WTC11 (cell line): ENCODE data around the gene NMRAL1. TPM values are rescaled to one million over a fixed set of nuclear protein-coding genes. Genes with fewer than 3 reads are reported as not detected.

Experiments used
- ATAC-seq: fragments of 200-7000 bp; cut with Tn5 transposase; 2 replicates; pipeline ENCODE4 v1.10.0; 2021; ENCODE audit warnings: mild to moderate bottlenecking, moderate library complexity
- CTCF ChIA-PET: fragments of 300-600 bp; sonication (Branson Sonifier 250); formaldehyde crosslinking; loops from one replicate; lab custom pipeline; 2021; ENCODE audit warnings: antibody characterized with exemption; lab: Charles Lee
- POLR2A ChIA-PET: fragments of 350-600 bp; sonication (Branson Sonifier 250); formaldehyde crosslinking; loops from one replicate; lab custom pipeline; 2021; ENCODE audit warnings: antibody characterized with exemption; lab: Charles Lee
- DNase-seq: peaks from one replicate; pipeline ENCODE4 v3.0.0; 2021; ENCODE audit warnings: low spot score
- H3K27ac Mint-ChIP-seq: 2 replicates; pipeline ENCODE4 v1.8.0; 2021; ENCODE audit warnings: mixed read lengths
- H3K27me3 Mint-ChIP-seq: 2 replicates; pipeline ENCODE4 v1.8.0; 2021; ENCODE audit warnings: low read depth, mild to moderate bottlenecking, moderate library complexity, mixed read lengths
- H3K36me3 Mint-ChIP-seq: 2 replicates; pipeline ENCODE4 v1.8.0; 2021; ENCODE audit warnings: mixed read lengths
- H3K4me1 Mint-ChIP-seq: 2 replicates; pipeline ENCODE4 v1.8.0; 2022; ENCODE audit warnings: mixed read lengths
- H3K4me3 Mint-ChIP-seq: 2 replicates; pipeline ENCODE4 v1.8.0; 2021; ENCODE audit warnings: mild to moderate bottlenecking, moderate library complexity, mixed read lengths
- H3K9me3 Mint-ChIP-seq: 2 replicates; pipeline ENCODE4 v1.8.0; 2021; ENCODE audit warnings: mixed read lengths
- CREB1 ChIP-seq: sonication (generic); formaldehyde crosslinking; IDR thresholded peaks from 2 replicates; pipeline ENCODE4 v1.8.0; 2023; ENCODE audit warnings: mild to moderate bottlenecking, missing genetic modification reagents
- ELF4 ChIP-seq: sonication (generic); formaldehyde crosslinking; IDR thresholded peaks from 2 replicates; pipeline ENCODE4 v1.8.1; 2022; ENCODE audit warnings: low read depth, mild to moderate bottlenecking, moderate library complexity, missing genetic modification reagents
- ESRRA ChIP-seq: sonication (generic); formaldehyde crosslinking; IDR thresholded peaks from 2 replicates; pipeline ENCODE4 v1.8.1; 2022; ENCODE audit warnings: mild to moderate bottlenecking, missing genetic modification reagents, borderline replicate concordance
- FOXJ3 ChIP-seq: sonication (generic); formaldehyde crosslinking; IDR thresholded peaks from 2 replicates; pipeline ENCODE4 v1.9.0; 2021; ENCODE audit warnings: missing genetic modification reagents, mild to moderate bottlenecking, borderline replicate concordance
- JUN ChIP-seq: sonication (generic); formaldehyde crosslinking; IDR thresholded peaks from 2 replicates; pipeline ENCODE4 v1.8.0; 2023; ENCODE audit warnings: mild to moderate bottlenecking, missing genetic modification reagents
- KAT7 ChIP-seq: sonication (generic); formaldehyde crosslinking; IDR thresholded peaks from 2 replicates; pipeline ENCODE4 v1.8.1; 2023; ENCODE audit warnings: missing genetic modification reagents, mild to moderate bottlenecking, borderline replicate concordance
- NFE2L1 ChIP-seq: sonication (generic); formaldehyde crosslinking; IDR thresholded peaks from 2 replicates; pipeline ENCODE4 v1.8.1; 2023; ENCODE audit warnings: missing genetic modification reagents
- NR1H2 ChIP-seq: sonication (generic); formaldehyde crosslinking; IDR thresholded peaks from 2 replicates; pipeline ENCODE4 v1.9.0; 2021; ENCODE audit warnings: mild to moderate bottlenecking, moderate library complexity, missing genetic modification reagents
- NR3C1 ChIP-seq: sonication (generic); formaldehyde crosslinking; conservative IDR thresholded peaks from 2 replicates; pipeline ENCODE4 v1.8.1; 2023; ENCODE audit warnings: low read depth, mild to moderate bottlenecking, missing genetic modification reagents
- ZBTB21 ChIP-seq: sonication (generic); formaldehyde crosslinking; IDR thresholded peaks from 2 replicates; pipeline ENCODE4 v1.8.1; 2023; ENCODE audit warnings: mild to moderate bottlenecking, missing genetic modification reagents, borderline replicate concordance
- ZNF121 ChIP-seq: sonication (generic); formaldehyde crosslinking; IDR thresholded peaks from 2 replicates; pipeline ENCODE4 v1.8.0; 2023; ENCODE audit warnings: missing genetic modification reagents
- ZNF416 ChIP-seq: fragments of 250-450 bp; sonication (Bioruptor Pico); IDR thresholded peaks from 2 replicates; pipeline ENCODE4 v1.9.0; 2021; ENCODE audit warnings: mild to moderate bottlenecking, inconsistent platforms
- total RNA-seq: library from RNA; stranded (reverse); gene quantifications from 3 replicates; pipeline ENCODE4 v1.2.3, GENCODE V29; 2021
- TF ChIP-seq, protein P1 (sequence below): fragments of 250-450 bp; sonication (Bioruptor Pico); IDR thresholded peaks from 2 replicates; pipeline ENCODE4 v1.9.0; 2021; ENCODE audit warnings: moderate library complexity, mild to moderate bottlenecking, inconsistent platforms, borderline replicate concordance
- TF ChIP-seq, protein P2 (sequence below): fragments of 250-450 bp; sonication (Bioruptor Pico); IDR thresholded peaks from 2 replicates; pipeline ENCODE4 v1.9.0; 2021; ENCODE audit warnings: mild to moderate bottlenecking
- TF ChIP-seq, protein P3 (sequence below): sonication (generic); formaldehyde crosslinking; IDR thresholded peaks from 2 replicates; pipeline ENCODE4 v1.8.1; 2022; ENCODE audit warnings: mild to moderate bottlenecking, missing genetic modification reagents, moderate library complexity, borderline replicate concordance
- TF ChIP-seq, protein P4 (sequence below): sonication (generic); formaldehyde crosslinking; IDR thresholded peaks from 2 replicates; pipeline ENCODE4 v1.8.0; 2022; ENCODE audit warnings: mild to moderate bottlenecking, missing genetic modification reagents
- TF ChIP-seq, protein P5 (sequence below): sonication (generic); formaldehyde crosslinking; IDR thresholded peaks from 2 replicates; pipeline ENCODE4 v1.8.0; 2023; ENCODE audit warnings: missing genetic modification reagents
- TF ChIP-seq, protein P6 (sequence below): sonication (generic); formaldehyde crosslinking; IDR thresholded peaks from 2 replicates; pipeline ENCODE4 v1.8.1; 2023; ENCODE audit warnings: mild to moderate bottlenecking, missing genetic modification reagents, borderline replicate concordance
- TF ChIP-seq, protein P7 (sequence below): sonication (generic); formaldehyde crosslinking; IDR thresholded peaks from 2 replicates; pipeline ENCODE4 v1.8.0; 2023; ENCODE audit warnings: mild to moderate bottlenecking, missing genetic modification reagents
- TF ChIP-seq, protein P8 (sequence below): fragments of 250-450 bp; sonication (Bioruptor Pico); IDR thresholded peaks from 2 replicates; pipeline ENCODE4 v1.9.0; 2021; ENCODE audit warnings: mild to moderate bottlenecking

NMRAL1 gene
- total RNA-seq, 1 experiment from 2014 or later: 68.1 TPM

DNA sequence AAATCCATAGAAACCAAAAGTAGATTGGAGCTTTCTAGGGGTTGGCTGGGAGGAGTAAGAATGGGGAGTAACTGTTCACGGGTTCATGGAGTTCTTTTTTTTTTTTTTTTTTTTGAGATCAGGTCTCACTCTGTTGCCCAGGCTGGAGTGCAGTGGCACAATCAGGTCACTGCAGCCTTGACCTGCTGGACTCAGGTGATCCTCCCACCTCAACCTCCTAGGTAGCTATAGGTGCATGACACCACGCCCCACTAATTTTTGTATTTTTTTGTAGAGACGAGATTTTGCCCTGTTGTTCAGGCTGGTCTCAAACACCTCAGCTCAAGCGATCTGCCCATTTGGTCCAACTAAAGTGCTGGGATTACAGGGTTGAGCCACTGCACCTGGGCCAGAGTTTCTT is 1.5 kb downstream of the NMRAL1 start:
- Mint-ChIP-seq H3K36me3 (peaks cover 17% of the 10 kb centered on the region), H3K4me3 (peak overlapping the region; percentile 72)
- CTCF ChIA-PET: interaction anchor here (0.6 to 1.2 kb wide), 3 partner anchors 33 to 71 kb away, joined by 3 read pairs; no protein-coding TSS in a partner anchor
- no peak for TF ChIP-seq NR1H2 (CRISPR knock-in tag)
- TF ChIP-seq FOXJ3 (CRISPR knock-in tag): no peak
- TF ChIP-seq, protein P1, sequence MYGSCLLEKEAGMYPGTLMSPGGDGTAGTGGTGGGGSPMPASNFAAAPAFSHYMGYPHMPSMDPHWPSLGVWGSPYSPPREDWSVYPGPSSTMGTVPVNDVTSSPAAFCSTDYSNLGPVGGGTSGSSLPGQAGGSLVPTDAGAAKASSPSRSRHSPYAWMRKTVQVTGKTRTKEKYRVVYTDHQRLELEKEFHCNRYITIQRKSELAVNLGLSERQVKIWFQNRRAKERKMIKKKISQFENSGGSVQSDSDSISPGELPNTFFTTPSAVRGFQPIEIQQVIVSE (CRISPR knock-in tag): no peak
- no peak for TF ChIP-seq ELF4 (CRISPR knock-in tag)
- TF ChIP-seq, protein P2, sequence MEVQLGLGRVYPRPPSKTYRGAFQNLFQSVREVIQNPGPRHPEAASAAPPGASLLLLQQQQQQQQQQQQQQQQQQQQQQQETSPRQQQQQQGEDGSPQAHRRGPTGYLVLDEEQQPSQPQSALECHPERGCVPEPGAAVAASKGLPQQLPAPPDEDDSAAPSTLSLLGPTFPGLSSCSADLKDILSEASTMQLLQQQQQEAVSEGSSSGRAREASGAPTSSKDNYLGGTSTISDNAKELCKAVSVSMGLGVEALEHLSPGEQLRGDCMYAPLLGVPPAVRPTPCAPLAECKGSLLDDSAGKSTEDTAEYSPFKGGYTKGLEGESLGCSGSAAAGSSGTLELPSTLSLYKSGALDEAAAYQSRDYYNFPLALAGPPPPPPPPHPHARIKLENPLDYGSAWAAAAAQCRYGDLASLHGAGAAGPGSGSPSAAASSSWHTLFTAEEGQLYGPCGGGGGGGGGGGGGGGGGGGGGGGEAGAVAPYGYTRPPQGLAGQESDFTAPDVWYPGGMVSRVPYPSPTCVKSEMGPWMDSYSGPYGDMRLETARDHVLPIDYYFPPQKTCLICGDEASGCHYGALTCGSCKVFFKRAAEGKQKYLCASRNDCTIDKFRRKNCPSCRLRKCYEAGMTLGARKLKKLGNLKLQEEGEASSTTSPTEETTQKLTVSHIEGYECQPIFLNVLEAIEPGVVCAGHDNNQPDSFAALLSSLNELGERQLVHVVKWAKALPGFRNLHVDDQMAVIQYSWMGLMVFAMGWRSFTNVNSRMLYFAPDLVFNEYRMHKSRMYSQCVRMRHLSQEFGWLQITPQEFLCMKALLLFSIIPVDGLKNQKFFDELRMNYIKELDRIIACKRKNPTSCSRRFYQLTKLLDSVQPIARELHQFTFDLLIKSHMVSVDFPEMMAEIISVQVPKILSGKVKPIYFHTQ: no peak
- TF ChIP-seq, protein P3, sequence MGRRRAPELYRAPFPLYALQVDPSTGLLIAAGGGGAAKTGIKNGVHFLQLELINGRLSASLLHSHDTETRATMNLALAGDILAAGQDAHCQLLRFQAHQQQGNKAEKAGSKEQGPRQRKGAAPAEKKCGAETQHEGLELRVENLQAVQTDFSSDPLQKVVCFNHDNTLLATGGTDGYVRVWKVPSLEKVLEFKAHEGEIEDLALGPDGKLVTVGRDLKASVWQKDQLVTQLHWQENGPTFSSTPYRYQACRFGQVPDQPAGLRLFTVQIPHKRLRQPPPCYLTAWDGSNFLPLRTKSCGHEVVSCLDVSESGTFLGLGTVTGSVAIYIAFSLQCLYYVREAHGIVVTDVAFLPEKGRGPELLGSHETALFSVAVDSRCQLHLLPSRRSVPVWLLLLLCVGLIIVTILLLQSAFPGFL (CRISPR knock-in tag): no peak
- TF ChIP-seq KAT7 (CRISPR knock-in tag): no peak
- TF ChIP-seq ESRRA: no peak
- TF ChIP-seq ZNF121: no peak; the same call in 1 of the 2 replicates
- TF ChIP-seq ZBTB21 (CRISPR knock-in tag): no peak
- no peak for TF ChIP-seq ZNF416 (CRISPR knock-in tag)
- TF ChIP-seq, protein P4, sequence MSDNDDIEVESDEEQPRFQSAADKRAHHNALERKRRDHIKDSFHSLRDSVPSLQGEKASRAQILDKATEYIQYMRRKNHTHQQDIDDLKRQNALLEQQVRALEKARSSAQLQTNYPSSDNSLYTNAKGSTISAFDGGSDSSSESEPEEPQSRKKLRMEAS (CRISPR knock-in tag): no peak
- TF ChIP-seq JUN: no peak
- TF ChIP-seq, all 79 proteins: peak for 0
- no peak for DNase-seq
- H3K9me3 Mint-ChIP-seq: peaks cover 7% of the 10 kb centered on the region
- H3K27me3 Mint-ChIP-seq: peaks cover 16% of the 10 kb centered on the region
- ATAC-seq: no peak
- peaks cover 15% of the 10 kb centered on the region for H3K4me1 Mint-ChIP-seq
- H3K27ac Mint-ChIP-seq: peak overlapping the region; percentile 55; the same call in 1 of the 2 replicates
- POLR2A ChIA-PET: no interaction called here

DNA sequence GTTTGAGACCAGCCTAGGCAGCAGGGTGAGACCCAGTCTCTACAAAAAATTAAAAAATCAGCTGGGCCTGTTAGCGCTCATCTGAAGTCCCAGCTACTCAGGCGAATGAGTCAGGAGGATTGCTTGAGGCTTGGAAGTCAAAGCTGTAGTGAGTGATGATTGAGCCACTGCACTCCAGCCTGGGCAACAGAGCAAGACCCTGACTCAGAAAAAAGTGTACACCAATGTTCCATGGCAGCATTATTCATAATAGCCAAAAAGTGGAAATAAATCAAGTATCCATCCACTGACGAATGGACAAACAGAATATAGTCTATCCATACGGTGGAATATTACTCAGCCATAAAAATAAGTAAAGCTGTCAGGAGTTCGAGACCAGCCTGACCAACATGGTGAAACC is 2.6 kb downstream of the NMRAL1 start:
- no peak overlapping the region for H3K4me3 Mint-ChIP-seq
- CTCF ChIA-PET: interaction anchor here (0.6 to 1.7 kb wide), 4 partner anchors 20 to 144 kb away, joined by 3 to 6 read pairs (median 4); no protein-coding TSS in a partner anchor
- H3K36me3 Mint-ChIP-seq: peaks cover 18% of the 10 kb centered on the region
- H3K27ac Mint-ChIP-seq: no peak overlapping the region
- H3K9me3 Mint-ChIP-seq: peaks cover 7% of the 10 kb centered on the region
- POLR2A ChIA-PET: no interaction called here
- peaks cover 10% of the 10 kb centered on the region for H3K4me1 Mint-ChIP-seq
- TF ChIP-seq, protein P5, sequence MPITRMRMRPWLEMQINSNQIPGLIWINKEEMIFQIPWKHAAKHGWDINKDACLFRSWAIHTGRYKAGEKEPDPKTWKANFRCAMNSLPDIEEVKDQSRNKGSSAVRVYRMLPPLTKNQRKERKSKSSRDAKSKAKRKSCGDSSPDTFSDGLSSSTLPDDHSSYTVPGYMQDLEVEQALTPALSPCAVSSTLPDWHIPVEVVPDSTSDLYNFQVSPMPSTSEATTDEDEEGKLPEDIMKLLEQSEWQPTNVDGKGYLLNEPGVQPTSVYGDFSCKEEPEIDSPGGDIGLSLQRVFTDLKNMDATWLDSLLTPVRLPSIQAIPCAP: no peak
- TF ChIP-seq ZNF121: peak; percentile 71; the same call in 1 of the 2 replicates
- peaks cover 16% of the 10 kb centered on the region for H3K27me3 Mint-ChIP-seq
- DNase-seq (no peak), ATAC-seq (no peak)

DNA sequence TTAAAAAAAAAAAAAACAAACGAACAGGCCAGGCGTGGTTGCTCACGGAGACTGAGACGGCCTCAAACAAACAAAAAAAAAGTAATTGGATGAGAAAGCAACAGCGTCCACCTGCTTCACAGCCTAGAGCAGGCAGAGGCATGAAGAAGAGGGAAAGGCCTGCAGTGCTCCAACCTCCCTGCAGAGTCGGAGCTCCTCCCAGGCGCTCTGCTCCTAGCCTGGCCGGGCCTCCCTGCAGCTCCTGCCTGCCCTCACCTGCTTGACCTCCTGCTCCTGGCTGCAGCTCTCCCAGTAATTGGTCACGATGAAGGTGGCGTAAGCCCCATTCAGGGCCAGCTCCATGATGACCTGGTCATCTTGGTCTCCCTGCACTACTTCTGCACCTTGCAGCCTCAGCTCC is 5.5 kb downstream of the NMRAL1 start:
- H3K27ac Mint-ChIP-seq: no peak overlapping the region
- no peaks in the 10 kb centered on the region for H3K27me3 Mint-ChIP-seq
- POLR2A ChIA-PET: no interaction called here
- CTCF ChIA-PET: no interaction called here
- H3K36me3 Mint-ChIP-seq: peaks cover 33% of the 10 kb centered on the region
- H3K9me3 Mint-ChIP-seq: no peaks in the 10 kb centered on the region
- peaks cover 7% of the 10 kb centered on the region for H3K4me1 Mint-ChIP-seq
- no peak overlapping the region for H3K4me3 Mint-ChIP-seq
- ATAC-seq (no peak), DNase-seq (no peak)
- TF ChIP-seq, protein P6, sequence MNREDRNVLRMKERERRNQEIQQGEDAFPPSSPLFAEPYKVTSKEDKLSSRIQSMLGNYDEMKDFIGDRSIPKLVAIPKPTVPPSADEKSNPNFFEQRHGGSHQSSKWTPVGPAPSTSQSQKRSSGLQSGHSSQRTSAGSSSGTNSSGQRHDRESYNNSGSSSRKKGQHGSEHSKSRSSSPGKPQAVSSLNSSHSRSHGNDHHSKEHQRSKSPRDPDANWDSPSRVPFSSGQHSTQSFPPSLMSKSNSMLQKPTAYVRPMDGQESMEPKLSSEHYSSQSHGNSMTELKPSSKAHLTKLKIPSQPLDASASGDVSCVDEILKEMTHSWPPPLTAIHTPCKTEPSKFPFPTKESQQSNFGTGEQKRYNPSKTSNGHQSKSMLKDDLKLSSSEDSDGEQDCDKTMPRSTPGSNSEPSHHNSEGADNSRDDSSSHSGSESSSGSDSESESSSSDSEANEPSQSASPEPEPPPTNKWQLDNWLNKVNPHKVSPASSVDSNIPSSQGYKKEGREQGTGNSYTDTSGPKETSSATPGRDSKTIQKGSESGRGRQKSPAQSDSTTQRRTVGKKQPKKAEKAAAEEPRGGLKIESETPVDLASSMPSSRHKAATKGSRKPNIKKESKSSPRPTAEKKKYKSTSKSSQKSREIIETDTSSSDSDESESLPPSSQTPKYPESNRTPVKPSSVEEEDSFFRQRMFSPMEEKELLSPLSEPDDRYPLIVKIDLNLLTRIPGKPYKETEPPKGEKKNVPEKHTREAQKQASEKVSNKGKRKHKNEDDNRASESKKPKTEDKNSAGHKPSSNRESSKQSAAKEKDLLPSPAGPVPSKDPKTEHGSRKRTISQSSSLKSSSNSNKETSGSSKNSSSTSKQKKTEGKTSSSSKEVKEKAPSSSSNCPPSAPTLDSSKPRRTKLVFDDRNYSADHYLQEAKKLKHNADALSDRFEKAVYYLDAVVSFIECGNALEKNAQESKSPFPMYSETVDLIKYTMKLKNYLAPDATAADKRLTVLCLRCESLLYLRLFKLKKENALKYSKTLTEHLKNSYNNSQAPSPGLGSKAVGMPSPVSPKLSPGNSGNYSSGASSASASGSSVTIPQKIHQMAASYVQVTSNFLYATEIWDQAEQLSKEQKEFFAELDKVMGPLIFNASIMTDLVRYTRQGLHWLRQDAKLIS: no peak
- no peak for TF ChIP-seq CREB1 (CRISPR knock-in tag)
- TF ChIP-seq NR3C1 (CRISPR knock-in tag): no peak
- no peak for TF ChIP-seq NFE2L1
- no peak for TF ChIP-seq ELF4 (CRISPR knock-in tag)
- TF ChIP-seq, protein P7, sequence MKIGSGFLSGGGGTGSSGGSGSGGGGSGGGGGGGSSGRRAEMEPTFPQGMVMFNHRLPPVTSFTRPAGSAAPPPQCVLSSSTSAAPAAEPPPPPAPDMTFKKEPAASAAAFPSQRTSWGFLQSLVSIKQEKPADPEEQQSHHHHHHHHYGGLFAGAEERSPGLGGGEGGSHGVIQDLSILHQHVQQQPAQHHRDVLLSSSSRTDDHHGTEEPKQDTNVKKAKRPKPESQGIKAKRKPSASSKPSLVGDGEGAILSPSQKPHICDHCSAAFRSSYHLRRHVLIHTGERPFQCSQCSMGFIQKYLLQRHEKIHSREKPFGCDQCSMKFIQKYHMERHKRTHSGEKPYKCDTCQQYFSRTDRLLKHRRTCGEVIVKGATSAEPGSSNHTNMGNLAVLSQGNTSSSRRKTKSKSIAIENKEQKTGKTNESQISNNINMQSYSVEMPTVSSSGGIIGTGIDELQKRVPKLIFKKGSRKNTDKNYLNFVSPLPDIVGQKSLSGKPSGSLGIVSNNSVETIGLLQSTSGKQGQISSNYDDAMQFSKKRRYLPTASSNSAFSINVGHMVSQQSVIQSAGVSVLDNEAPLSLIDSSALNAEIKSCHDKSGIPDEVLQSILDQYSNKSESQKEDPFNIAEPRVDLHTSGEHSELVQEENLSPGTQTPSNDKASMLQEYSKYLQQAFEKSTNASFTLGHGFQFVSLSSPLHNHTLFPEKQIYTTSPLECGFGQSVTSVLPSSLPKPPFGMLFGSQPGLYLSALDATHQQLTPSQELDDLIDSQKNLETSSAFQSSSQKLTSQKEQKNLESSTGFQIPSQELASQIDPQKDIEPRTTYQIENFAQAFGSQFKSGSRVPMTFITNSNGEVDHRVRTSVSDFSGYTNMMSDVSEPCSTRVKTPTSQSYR (CRISPR knock-in tag): no peak
- TF ChIP-seq, protein P8, sequence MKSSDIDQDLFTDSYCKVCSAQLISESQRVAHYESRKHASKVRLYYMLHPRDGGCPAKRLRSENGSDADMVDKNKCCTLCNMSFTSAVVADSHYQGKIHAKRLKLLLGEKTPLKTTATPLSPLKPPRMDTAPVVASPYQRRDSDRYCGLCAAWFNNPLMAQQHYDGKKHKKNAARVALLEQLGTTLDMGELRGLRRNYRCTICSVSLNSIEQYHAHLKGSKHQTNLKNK (CRISPR knock-in tag): no peak
